B cell (primary cell): ENCODE measurements around the gene TGFA. TPM values are rescaled to one million over a fixed set of nuclear protein-coding genes. Genes with fewer than 3 reads are reported as not detected.
"Not testable (repeated sequence)": the region's sequence is repeated elsewhere in the genome, so short reads cannot be mapped to it uniquely, and the experiment has no call there.

Experiments
- ATAC-seq: fragments of 200-7000 bp; cut with Tn5 transposase; one replicate; pipeline ENCODE4 v1.10.0; 2021; ENCODE audit warnings: low read depth, mild to moderate bottlenecking, moderate number of reproducible peaks, moderate library complexity
- CTCF ChIA-PET: fragments of 350-600 bp; sonication (Branson Sonifier 250); formaldehyde crosslinking; loops from one replicate; lab custom pipeline; 2021; ENCODE audit warnings: antibody characterized with exemption, inconsistent platforms; lab: Charles Lee
- POLR2A ChIA-PET: fragments of 350-600 bp; sonication (Branson Sonifier 250); formaldehyde crosslinking; loops from one replicate; lab custom pipeline; 2021; ENCODE audit warnings: antibody characterized with exemption; lab: Charles Lee
- DNase-seq: peaks from one replicate; pipeline ENCODE4 v3.0.0; 2013
- H2AFZ ChIP-seq: 2 replicates; pipeline ENCODE4 v1.6.1; 2012; ENCODE audit warnings: mild to moderate bottlenecking, low read depth, low read length; ENCODE audit not compliant: insufficient read depth, poor library complexity, severe bottlenecking
- H3K27ac ChIP-seq, 2 donors: 1 replicate in 1 of 2; 2 replicates in 1 of 2; pipeline ENCODE4 v1.5.1; 2012 to 2013; ENCODE audit warnings: low read length in 2 of 2, mild to moderate bottlenecking in 2 of 2, moderate library complexity in 1 of 2
- H3K27me3 ChIP-seq, 4 experiments: fragments of 200-600 bp in 1 of 4; sonication (generic) in 1 of 4; replicated peaks in 1 of 4; 1 replicate in 2 of 4; 2 replicates in 2 of 4; pipeline versions ENCODE4 v1.6.1 to v1.7.0; 2013 to 2016; ENCODE audit warnings: low read length in 3 of 4, mild to moderate bottlenecking in 2 of 4, mixed read lengths in 1 of 4, moderate library complexity in 1 of 4; ENCODE audit not compliant: insufficient read depth in 4 of 4, control insufficient read depth in 3 of 4; ENCODE audit errors: control extremely low read depth in 1 of 4
- H3K36me3 ChIP-seq, 2 experiments: replicated peaks in 1 of 2; 1 replicate in 1 of 2; 2 replicates in 1 of 2; pipeline versions ENCODE4 v1.6.1 to v1.7.1; 2013; ENCODE audit warnings: low read length in 1 of 2; ENCODE audit not compliant: insufficient read depth in 2 of 2, control insufficient read depth in 1 of 2; ENCODE audit errors: control extremely low read depth in 1 of 2, extremely low read depth in 1 of 2
- H3K4me1 ChIP-seq, 2 donors: fragments of 200-600 bp in 1 of 2; sonication (generic) in 1 of 2; 1 replicate in 1 of 2; 2 replicates in 1 of 2; pipeline versions ENCODE4 v1.5.1 to v1.6.1; 2013 to 2017; ENCODE audit warnings: low read length in 2 of 2; ENCODE audit not compliant: control insufficient read depth in 2 of 2, insufficient read depth in 2 of 2
- H3K4me2 ChIP-seq: replicated peaks from 2 replicates; pipeline ENCODE3; 2012; ENCODE audit warnings: mild to moderate bottlenecking, low read depth, low read length; ENCODE audit not compliant: poor library complexity, severe bottlenecking
- H3K4me3 ChIP-seq, 5 experiments: fragments of 200-600 bp in 1 of 5; sonication (generic) in 1 of 5; 1 replicate in 3 of 5; 2 replicates in 2 of 5; pipeline versions ENCODE4 v1.5.1 to v1.7.0; 2011 to 2016; ENCODE audit warnings: low read length in 4 of 5, mild to moderate bottlenecking in 4 of 5, low read depth in 2 of 5, control low read depth in 1 of 5, moderate library complexity in 1 of 5; ENCODE audit not compliant: insufficient read depth in 1 of 5; ENCODE audit errors: control extremely low read depth in 1 of 5, extremely low read depth in 1 of 5
- H3K79me2 ChIP-seq: fragments of 200-600 bp; sonication (generic); one replicate; pipeline ENCODE4 v1.6.0; 2016; ENCODE audit warnings: low read length; ENCODE audit not compliant: control insufficient read depth, insufficient read depth
- H3K9ac ChIP-seq: fragments of 200-600 bp; sonication (generic); 2 replicates; pipeline ENCODE4 v1.6.1; 2017; ENCODE audit warnings: mild to moderate bottlenecking, low read length, moderate library complexity
- H3K9me3 ChIP-seq, 3 donors: one replicate each; pipeline versions ENCODE4 v1.6.1 to v1.7.1; 2013; ENCODE audit warnings: low read length in 2 of 3; ENCODE audit not compliant: control insufficient read depth in 2 of 3, insufficient read depth in 1 of 3; ENCODE audit errors: control extremely low read depth in 1 of 3
- H4K20me1 ChIP-seq: 2 replicates; pipeline ENCODE4 v1.6.0; 2012; ENCODE audit warnings: mild to moderate bottlenecking, low read length; ENCODE audit not compliant: insufficient read depth, control insufficient read depth, poor library complexity, severe bottlenecking
- H3K27ac Mint-ChIP-seq: one replicate; pipeline ENCODE4 v1.8.0; 2021; ENCODE audit warnings: mixed read lengths
- H3K27me3 Mint-ChIP-seq: one replicate; pipeline ENCODE4 v1.8.0; 2021; ENCODE audit warnings: mixed read lengths
- H3K4me1 Mint-ChIP-seq: one replicate; pipeline ENCODE4 v1.8.0; 2021; ENCODE audit warnings: mixed read lengths
- H3K4me3 Mint-ChIP-seq: one replicate; pipeline ENCODE4 v1.8.0; 2021; ENCODE audit warnings: mixed read lengths
- H3K9me3 Mint-ChIP-seq: one replicate; pipeline ENCODE4 v1.8.0; 2022; ENCODE audit warnings: mixed read lengths; ENCODE audit not compliant: insufficient read depth
- EZH2 ChIP-seq: IDR thresholded peaks from 2 replicates; pipeline ENCODE4 v1.6.1; 2012; ENCODE audit warnings: borderline replicate concordance, low read depth, mild to moderate bottlenecking, moderate library complexity, low read length; ENCODE audit not compliant: insufficient read depth, poor library complexity, severe bottlenecking
- WGBS: methylation state at CpG from one replicate; pipeline ENCODE4 v1.1.5; 2013; ENCODE audit warnings: missing lambda C conversion rate; ENCODE audit not compliant: insufficient coverage; 5-methylcytosine and 5-hydroxymethylcytosine counted together
- intact Hi-C: fragments of 100-400 bp; cut with micrococcal nuclease; formaldehyde crosslinking; loops from one replicate; pipeline ENCODE4 v1.10.0; 2022
- polyA plus RNA-seq: library from polyadenylated mRNA; depleted of rRNA; stranded (reverse); fragments of >200 nt; gene quantifications from 2 replicates; pipeline ENCODE4 v1.2.3, GENCODE V29; 2012
- total RNA-seq, 2 donors: library from RNA; stranded (reverse); fragments of 120-200 nt in 1 of 2; gene quantifications; 1 replicate in 1 of 2; 2 replicates in 1 of 2; pipeline versions ENCODE4 v1.2.3 to v1.2.4, GENCODE V29; 2013 to 2022
- TF ChIP-seq, protein P1 (sequence below): fragments of 200-600 bp; IDR thresholded peaks from one replicate; pipeline ENCODE4 v1.8.0; 2022; ENCODE audit warnings: antibody characterized with exemption, mild to moderate bottlenecking

The TGFA gene
- total and polyA plus RNA-seq, 2 donors (not counting 1 experiment from before 2014, with no cell fraction given): 0.04 TPM; not detected in 1

DNA sequence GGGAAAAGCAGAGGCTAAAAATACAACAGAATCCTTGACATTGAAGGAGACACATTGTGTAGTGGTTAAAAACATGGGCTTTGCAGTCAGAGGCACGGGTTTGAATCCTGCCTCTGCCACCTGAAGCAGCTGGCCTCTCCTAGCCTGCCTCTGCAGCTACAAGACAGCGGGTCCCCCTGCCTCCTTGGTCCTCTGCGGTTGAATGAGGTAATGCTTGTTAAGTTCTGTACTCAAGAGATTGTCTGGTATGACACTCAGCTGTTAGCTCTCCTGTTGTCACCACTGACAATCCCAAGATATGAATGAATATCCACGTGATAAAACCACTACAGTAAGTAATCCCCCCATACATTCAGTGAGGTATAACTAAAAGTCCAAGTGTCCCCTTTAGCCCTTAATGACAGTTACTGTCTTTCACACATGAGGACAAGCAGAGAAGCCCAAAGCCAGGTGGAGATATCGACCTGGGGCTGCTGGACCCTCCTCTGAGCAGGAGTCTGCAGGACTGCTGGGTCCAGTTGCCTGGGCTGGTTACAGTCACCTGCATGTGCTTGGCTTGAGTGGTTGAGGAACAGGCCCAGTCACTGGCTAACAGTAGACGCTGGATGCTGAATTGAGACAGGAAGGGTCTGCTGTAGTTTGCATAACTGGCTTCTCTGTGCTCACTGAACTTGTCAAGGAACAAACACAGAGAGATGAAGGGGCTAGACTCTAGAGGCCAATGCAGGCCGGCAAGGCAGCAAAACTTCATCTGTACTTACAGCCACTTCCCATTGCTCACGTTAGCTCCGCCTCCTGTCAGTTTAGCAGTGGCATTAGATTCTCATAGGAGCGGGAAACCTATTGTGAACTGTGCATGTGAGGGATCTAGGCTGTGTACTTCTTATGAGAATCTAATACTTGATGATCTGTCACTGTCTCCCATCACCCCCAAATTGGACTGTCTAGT, 85.5 kb downstream of the TGFA start:
- TF ChIP-seq, protein P1, sequence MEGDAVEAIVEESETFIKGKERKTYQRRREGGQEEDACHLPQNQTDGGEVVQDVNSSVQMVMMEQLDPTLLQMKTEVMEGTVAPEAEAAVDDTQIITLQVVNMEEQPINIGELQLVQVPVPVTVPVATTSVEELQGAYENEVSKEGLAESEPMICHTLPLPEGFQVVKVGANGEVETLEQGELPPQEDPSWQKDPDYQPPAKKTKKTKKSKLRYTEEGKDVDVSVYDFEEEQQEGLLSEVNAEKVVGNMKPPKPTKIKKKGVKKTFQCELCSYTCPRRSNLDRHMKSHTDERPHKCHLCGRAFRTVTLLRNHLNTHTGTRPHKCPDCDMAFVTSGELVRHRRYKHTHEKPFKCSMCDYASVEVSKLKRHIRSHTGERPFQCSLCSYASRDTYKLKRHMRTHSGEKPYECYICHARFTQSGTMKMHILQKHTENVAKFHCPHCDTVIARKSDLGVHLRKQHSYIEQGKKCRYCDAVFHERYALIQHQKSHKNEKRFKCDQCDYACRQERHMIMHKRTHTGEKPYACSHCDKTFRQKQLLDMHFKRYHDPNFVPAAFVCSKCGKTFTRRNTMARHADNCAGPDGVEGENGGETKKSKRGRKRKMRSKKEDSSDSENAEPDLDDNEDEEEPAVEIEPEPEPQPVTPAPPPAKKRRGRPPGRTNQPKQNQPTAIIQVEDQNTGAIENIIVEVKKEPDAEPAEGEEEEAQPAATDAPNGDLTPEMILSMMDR: no peak
- TF ChIP-seq EZH2: no peak
- peaks cover 8 to 10% of the 10 kb centered on the region in 2 donors for H3K4me1 ChIP-seq
- DNase-seq (no peak), ATAC-seq (no peak)
- H2AFZ ChIP-seq: no peak overlapping the region
- no peaks in the 10 kb centered on the region for H3K79me2 ChIP-seq
- ChIA-PET CTCF (no interaction called here), POLR2A (interaction anchor here (0.5 kb wide), 1 partner anchor 8 kb away, joined by 8 read pairs; no protein-coding TSS in a partner anchor)
- H3K27ac ChIP-seq: no peak overlapping the region
- H4K20me1 ChIP-seq: no peaks in the 10 kb centered on the region
- WGBS: 80% methylated on average over 6 of the region's 10 CpGs
- no peaks in the 10 kb centered on the region for H3K36me3 ChIP-seq
- Mint-ChIP-seq H3K4me1 (peaks cover 20% of the 10 kb centered on the region), H3K27ac (no peak overlapping the region), H3K9me3 (no peaks in the 10 kb centered on the region), H3K27me3 (peaks cover 5% of the 10 kb centered on the region), H3K4me3 (no peak overlapping the region)
- no peak overlapping the region for H3K4me3 ChIP-seq
- no peak overlapping the region for H3K4me2 ChIP-seq
- H3K27me3 ChIP-seq: no peaks in the 10 kb centered on the region
- intact Hi-C loops: no loop called here
- H3K9ac ChIP-seq: no peak overlapping the region
- H3K9me3 ChIP-seq: no peaks in the 10 kb centered on the region

GRCh38 chr2:70467237-70467636, 86.4 kb downstream of the TGFA start:
- Histone ChIP-seq H3K27me3 (no peaks in the 10 kb centered on the region), H3K4me3 (no peak overlapping the region), H3K4me1 (peaks cover 6 to 8% of the 10 kb centered on the region in 2 donors), H3K9me3 (no peaks in the 10 kb centered on the region), H2AFZ (no peak overlapping the region), H3K36me3 (no peaks in the 10 kb centered on the region), H3K79me2 (no peaks in the 10 kb centered on the region), H3K4me2 (no peak overlapping the region), H3K9ac (no peak overlapping the region), H4K20me1 (no peaks in the 10 kb centered on the region), H3K27ac (no peak overlapping the region)
- 69% methylated on average over 2 of the region's 3 CpGs for WGBS
- Mint-ChIP-seq H3K4me3 (no peak overlapping the region), H3K27me3 (peaks cover 8% of the 10 kb centered on the region), H3K9me3 (no peaks in the 10 kb centered on the region), H3K27ac (no peak overlapping the region), H3K4me1 (peaks cover 14% of the 10 kb centered on the region)
- intact Hi-C loops: no loop called here
- ChIA-PET CTCF (no interaction called here), POLR2A (interaction anchor here (0.5 kb wide), 1 partner anchor 9 kb away, joined by 8 read pairs; no protein-coding TSS in a partner anchor)
- TF ChIP-seq, protein P1: no peak
- DNase-seq (no peak), ATAC-seq (no peak)

- CTCF ChIA-PET: interaction anchor here (1.2 kb wide), 1 partner anchor 150 kb away, joined by 3 read pairs; no protein-coding TSS in a partner anchor
- H3K4me1 ChIP-seq, ATAC-seq, H3K9ac ChIP-seq, H3K9me3 ChIP-seq, DNase-seq, POLR2A ChIA-PET, H3K27ac ChIP-seq, H4K20me1 ChIP-seq, H3K4me3 ChIP-seq, H3K4me2 ChIP-seq, H3K27me3 ChIP-seq, H3K36me3 ChIP-seq, H3K9me3 Mint-ChIP-seq, H2AFZ ChIP-seq, H3K4me3 Mint-ChIP-seq, H3K27ac Mint-ChIP-seq, intact Hi-C loops, H3K79me2 ChIP-seq: not testable (repeated sequence)
- Mint-ChIP-seq H3K4me1 (peaks cover 13% of the 10 kb centered on the region), H3K27me3 (peaks cover 10% of the 10 kb centered on the region)
- no CpG with 5 or more reads among the region's 4 CpGs for WGBS
Observed at GRCh38 chr2:70466647-70467046, 87.0 kb downstream of the TGFA start.
